ENCODE data around the gene RUNX1.

RUNX1 gene

GRCh38 chr21:34833465-34833864 lies 215.6 kb downstream of the RUNX1 start:
- ChIA-PET POLR2A (no interaction called here), CTCF (no interaction called here)
- no peak for DNase-seq (ENCODE audit: extremely low spot score)
- no peak for TF ChIP-seq SP1 (IDR thresholded peaks at IDR 0.05)
- no peak for TF ChIP-seq PKNOX1 (IDR thresholded peaks at IDR 0.05)
- TF ChIP-seq ELF4 (IDR thresholded peaks at IDR 0.05): no peak
- TF ChIP-seq NFRKB (IDR thresholded peaks at IDR 0.05): no peak
- TF ChIP-seq CTBP1 (IDR thresholded peaks at IDR 0.05; ENCODE audit: borderline replicate concordance): no peak
- no peak for TF ChIP-seq HDGF (IDR thresholded peaks at IDR 0.05; ENCODE audit: borderline replicate concordance)
- no peak for TF ChIP-seq ZNF384 (IDR thresholded peaks at IDR 0.05)
- no peak for TF ChIP-seq FOXM1 (IDR thresholded peaks at IDR 0.05; ENCODE audit: borderline replicate concordance)
- TF ChIP-seq BHLHE40 (IDR thresholded peaks at IDR 0.05; ENCODE audit: borderline replicate concordance): no peak
- TF ChIP-seq FOXA1 (IDR thresholded peaks at IDR 0.05): no peak
- TF ChIP-seq SUZ12 (IDR thresholded peaks at IDR 0.05): no peak
- no peak for TF ChIP-seq ARNT (IDR thresholded peaks at IDR 0.05)
- no peak for TF ChIP-seq L3MBTL2 (conservative IDR thresholded peaks at IDR 0.05)
- TF ChIP-seq TARDBP (IDR thresholded peaks at IDR 0.05): no peak
- no peak for TF ChIP-seq LEF1 (IDR thresholded peaks at IDR 0.05; ENCODE audit: borderline replicate concordance)
- TF ChIP-seq FOXK2 (IDR thresholded peaks at IDR 0.05): no peak

- no peak for TF ChIP-seq FOXK2 (IDR thresholded peaks at IDR 0.05)
- POLR2A ChIA-PET: no interaction called here
- CTCF ChIA-PET: no interaction called here
- DNase-seq (ENCODE audit: extremely low spot score): no peak
Observed at GRCh38 chr21:34830386-34831170, 218.5 kb downstream of the RUNX1 start.

GRCh38 chr21:34827445-34828235 lies 221.5 kb downstream of the RUNX1 start:
- ChIA-PET CTCF (no interaction called here), POLR2A (no interaction called here)
- no peak for TF ChIP-seq ZNF384 (IDR thresholded peaks at IDR 0.05)
- no peak for TF ChIP-seq FOXA1 (IDR thresholded peaks at IDR 0.05)
- TF ChIP-seq SP1 (IDR thresholded peaks at IDR 0.05): no peak
- no peak for TF ChIP-seq FOXM1 (IDR thresholded peaks at IDR 0.05; ENCODE audit: borderline replicate concordance)
- no peak for TF ChIP-seq LEF1 (IDR thresholded peaks at IDR 0.05; ENCODE audit: borderline replicate concordance)
- TF ChIP-seq PKNOX1 (IDR thresholded peaks at IDR 0.05): no peak
- no peak for TF ChIP-seq CTBP1 (IDR thresholded peaks at IDR 0.05; ENCODE audit: borderline replicate concordance)
- TF ChIP-seq HDGF (IDR thresholded peaks at IDR 0.05; ENCODE audit: borderline replicate concordance): no peak
- TF ChIP-seq SUZ12 (IDR thresholded peaks at IDR 0.05): no peak
- TF ChIP-seq FOXK2 (IDR thresholded peaks at IDR 0.05): no peak
- no peak for TF ChIP-seq NFRKB (IDR thresholded peaks at IDR 0.05)
- TF ChIP-seq ELF4 (IDR thresholded peaks at IDR 0.05): no peak
- TF ChIP-seq TARDBP (IDR thresholded peaks at IDR 0.05): no peak
- no peak for TF ChIP-seq L3MBTL2 (conservative IDR thresholded peaks at IDR 0.05)
- no peak for TF ChIP-seq ARNT (IDR thresholded peaks at IDR 0.05)
- TF ChIP-seq BHLHE40 (IDR thresholded peaks at IDR 0.05; ENCODE audit: borderline replicate concordance): no peak

GRCh38 chr21:34826836-34827235 lies 222.3 kb downstream of the RUNX1 start:
- ChIA-PET CTCF (no interaction called here), POLR2A (no interaction called here)
- TF ChIP-seq FOXK2 (IDR thresholded peaks at IDR 0.05) (no peak), ELF4 (IDR thresholded peaks at IDR 0.05) (no peak)
- DNase-seq (ENCODE audit: extremely low spot score): no peak

More at GRCh38 chr21:34827445-34828235, 221.5 kb downstream of the RUNX1 start:
- DNase-seq (ENCODE audit: extremely low spot score): no peak

GRCh38 chr21:34825948-34826548 lies 223.1 kb downstream of the RUNX1 start:
- no peak for DNase-seq (ENCODE audit: extremely low spot score)
- TF ChIP-seq L3MBTL2 (conservative IDR thresholded peaks at IDR 0.05): no peak
- TF ChIP-seq ARNT (IDR thresholded peaks at IDR 0.05): no peak
- no peak for TF ChIP-seq HDGF (IDR thresholded peaks at IDR 0.05; ENCODE audit: borderline replicate concordance)
- no peak for TF ChIP-seq LEF1 (IDR thresholded peaks at IDR 0.05; ENCODE audit: borderline replicate concordance)
- no peak for TF ChIP-seq SP1 (IDR thresholded peaks at IDR 0.05)
- no peak for TF ChIP-seq SUZ12 (IDR thresholded peaks at IDR 0.05)
- TF ChIP-seq FOXM1 (IDR thresholded peaks at IDR 0.05; ENCODE audit: borderline replicate concordance): no peak
- no peak for TF ChIP-seq FOXA1 (IDR thresholded peaks at IDR 0.05)
- no peak for TF ChIP-seq ZNF384 (IDR thresholded peaks at IDR 0.05)
- TF ChIP-seq FOXK2 (IDR thresholded peaks at IDR 0.05): no peak
- CTCF ChIA-PET: no interaction called here
- POLR2A ChIA-PET: no interaction called here

- TF ChIP-seq SUZ12 (IDR thresholded peaks at IDR 0.05) (no peak), L3MBTL2 (conservative IDR thresholded peaks at IDR 0.05) (no peak), TARDBP (IDR thresholded peaks at IDR 0.05) (no peak), LEF1 (IDR thresholded peaks at IDR 0.05; ENCODE audit: borderline replicate concordance) (no peak)
- DNase-seq (ENCODE audit: extremely low spot score): no peak
- ChIA-PET POLR2A (no interaction called here), CTCF (no interaction called here)
Observed at GRCh38 chr21:34825101-34825500, 224.0 kb downstream of the RUNX1 start.

GRCh38 chr21:34824314-34824713 lies 224.8 kb downstream of the RUNX1 start:
- CTCF ChIA-PET: no interaction called here
- TF ChIP-seq CTBP1 (IDR thresholded peaks at IDR 0.05; ENCODE audit: borderline replicate concordance) (no peak), PKNOX1 (IDR thresholded peaks at IDR 0.05) (no peak)
- DNase-seq (ENCODE audit: extremely low spot score): no peak
- POLR2A ChIA-PET: no interaction called here

Data from HEK293T (cell line).